ENCODE results near the gene TMEM134. TPM values are rescaled to one million over a fixed set of nuclear protein-coding genes. Genes with fewer than 3 reads are reported as not detected.
"Not testable (repeated sequence)": the region's sequence is repeated elsewhere in the genome, so short reads cannot be mapped to it uniquely, and the experiment has no call there.

TMEM134 gene
- 10 to 100 TPM in 3 of 4 donors, 1 to 10 TPM in 1; 6.9 to 59.5 (median 36.0) TPM for total RNA-seq

GRCh38 chr11:67468759-67469507 lies at the start of gene TMEM134:
TSS of gene TMEM134 (minus strand) at chr11:67469251. CDS start at chr11:67469192, 59 bp downstream.
- TF ChIP-seq, protein P1, sequence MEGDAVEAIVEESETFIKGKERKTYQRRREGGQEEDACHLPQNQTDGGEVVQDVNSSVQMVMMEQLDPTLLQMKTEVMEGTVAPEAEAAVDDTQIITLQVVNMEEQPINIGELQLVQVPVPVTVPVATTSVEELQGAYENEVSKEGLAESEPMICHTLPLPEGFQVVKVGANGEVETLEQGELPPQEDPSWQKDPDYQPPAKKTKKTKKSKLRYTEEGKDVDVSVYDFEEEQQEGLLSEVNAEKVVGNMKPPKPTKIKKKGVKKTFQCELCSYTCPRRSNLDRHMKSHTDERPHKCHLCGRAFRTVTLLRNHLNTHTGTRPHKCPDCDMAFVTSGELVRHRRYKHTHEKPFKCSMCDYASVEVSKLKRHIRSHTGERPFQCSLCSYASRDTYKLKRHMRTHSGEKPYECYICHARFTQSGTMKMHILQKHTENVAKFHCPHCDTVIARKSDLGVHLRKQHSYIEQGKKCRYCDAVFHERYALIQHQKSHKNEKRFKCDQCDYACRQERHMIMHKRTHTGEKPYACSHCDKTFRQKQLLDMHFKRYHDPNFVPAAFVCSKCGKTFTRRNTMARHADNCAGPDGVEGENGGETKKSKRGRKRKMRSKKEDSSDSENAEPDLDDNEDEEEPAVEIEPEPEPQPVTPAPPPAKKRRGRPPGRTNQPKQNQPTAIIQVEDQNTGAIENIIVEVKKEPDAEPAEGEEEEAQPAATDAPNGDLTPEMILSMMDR (IDR thresholded peaks at IDR 0.05), result peak; percentile 37 to 66 (median 54)
- TF ChIP-seq POLR2A (IDR thresholded peaks at IDR 0.05), result peak; percentile 32 to 76
- H3K27me3 ChIP-seq, result no peaks in the 10 kb centered on the region
- peak within 1 kb of the TSS; percentile 77 to 87 for H3K4me3 ChIP-seq
- peaks cover 0 to 6% of the 10 kb centered on the region in 2 donors for H3K4me1 ChIP-seq
- H3K36me3 ChIP-seq, result no peaks in the 10 kb centered on the region
- peak within 1 kb of the TSS; percentile 91 to 92 for H3K27ac ChIP-seq
- no peaks in the 10 kb centered on the region for H3K9me3 ChIP-seq
- peak; percentile 90 for DNase-seq
- intact Hi-C loops (cut with DNase I; ENCODE audit: low total_unique reads), result no loop called here

GRCh38 chr11:67517784-67518552 lies 48.9 kb upstream of the TMEM134 start:
- no peak overlapping the region for H3K4me3 ChIP-seq
- H3K27me3 ChIP-seq, result no peaks in the 10 kb centered on the region
- H3K9me3 ChIP-seq, result no peaks in the 10 kb centered on the region
- intact Hi-C loops (cut with DNase I; ENCODE audit: low total_unique reads), result no loop called here
- no peak overlapping the region for H3K27ac ChIP-seq
- DNase-seq, result no peak
- no peaks in the 10 kb centered on the region for H3K36me3 ChIP-seq
- TF ChIP-seq POLR2A (IDR thresholded peaks at IDR 0.05), result no peak
- TF ChIP-seq, protein P1 (IDR thresholded peaks at IDR 0.05), result no peak
- H3K4me1 ChIP-seq, result no peaks in the 10 kb centered on the region

DNA sequence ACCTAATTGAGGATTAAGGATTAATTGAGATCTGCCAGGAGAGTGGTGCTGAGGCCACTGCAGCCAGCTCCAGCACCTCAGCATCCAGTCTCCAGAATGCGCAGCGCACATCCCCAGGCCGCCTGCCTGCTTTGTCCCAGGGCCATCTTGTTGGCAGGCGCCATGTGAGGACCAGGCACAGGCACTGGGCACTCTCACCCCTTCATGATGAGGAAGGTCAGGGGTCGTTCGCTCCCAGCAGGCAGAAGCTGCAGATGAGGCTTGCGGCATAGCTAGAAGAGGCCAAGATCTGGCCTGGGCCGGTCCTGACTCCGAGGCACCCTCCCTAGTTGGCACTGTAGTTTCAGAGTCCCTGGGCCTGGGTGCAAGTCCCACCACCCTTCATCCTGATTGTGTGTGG lies 47.8 kb upstream of the TMEM134 start:
- TF ChIP-seq, protein P1 (IDR thresholded peaks at IDR 0.05), result no peak
- no peak for TF ChIP-seq POLR2A (IDR thresholded peaks at IDR 0.05)
- no peaks in the 10 kb centered on the region for H3K9me3 ChIP-seq
- no peak overlapping the region for H3K27ac ChIP-seq
- no peaks in the 10 kb centered on the region for H3K36me3 ChIP-seq
- H3K4me1 ChIP-seq, result no peaks in the 10 kb centered on the region
- no peaks in the 10 kb centered on the region for H3K27me3 ChIP-seq
- no peak overlapping the region for H3K4me3 ChIP-seq
- DNase-seq, result no peak
- intact Hi-C loops (cut with DNase I; ENCODE audit: low total_unique reads), result no loop called here

DNA sequence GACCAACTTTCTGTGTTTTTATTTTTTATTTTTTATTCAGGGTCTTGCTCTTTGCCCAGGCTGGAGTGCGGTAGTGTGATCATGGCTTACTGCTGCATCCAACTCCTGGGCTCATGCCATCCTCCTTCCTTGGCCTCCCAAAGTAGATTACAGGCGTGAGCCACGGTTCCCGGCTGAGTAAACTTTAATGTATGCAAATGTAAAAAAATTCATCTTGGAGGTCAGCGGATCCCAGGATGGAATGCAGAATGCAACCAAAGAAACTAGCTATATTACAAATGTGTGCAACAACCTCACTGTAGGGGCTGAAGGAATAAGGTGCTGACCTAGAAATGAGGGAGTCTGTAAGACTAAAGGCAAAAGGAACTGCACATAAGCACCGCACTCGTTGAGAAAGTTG lies 45.1 kb upstream of the TMEM134 start:
- no peaks in the 10 kb centered on the region for H3K36me3 ChIP-seq
- no peaks in the 10 kb centered on the region for H3K27me3 ChIP-seq
- TF ChIP-seq, protein P1 (IDR thresholded peaks at IDR 0.05), result no peak
- TF ChIP-seq POLR2A (IDR thresholded peaks at IDR 0.05), result no peak
- no peaks in the 10 kb centered on the region for H3K9me3 ChIP-seq
- DNase-seq, result no peak
- no peak overlapping the region for H3K27ac ChIP-seq
- intact Hi-C loops (cut with DNase I; ENCODE audit: low total_unique reads), result no loop called here
- no peaks in the 10 kb centered on the region for H3K4me1 ChIP-seq
- H3K4me3 ChIP-seq, result no peak overlapping the region

DNA sequence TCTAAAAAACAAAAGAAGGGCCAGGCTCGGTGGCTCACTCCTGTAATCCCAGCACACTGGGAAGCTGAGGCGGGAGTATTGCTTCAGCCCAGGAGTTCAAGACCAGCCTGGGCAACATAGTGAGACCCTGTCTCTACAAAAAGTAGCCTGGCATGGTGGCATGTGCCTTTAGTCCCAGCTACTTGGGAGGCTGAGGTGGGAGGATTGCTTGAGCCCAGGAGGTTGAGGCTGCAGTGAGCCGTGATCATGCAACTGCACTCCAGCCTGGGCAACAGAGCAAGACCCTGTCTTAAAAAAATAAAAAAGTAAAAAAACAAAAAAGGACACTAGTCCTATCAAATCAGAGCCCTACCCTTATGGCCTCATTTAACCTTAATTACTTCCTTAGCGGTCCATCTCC lies 42.5 kb upstream of the TMEM134 start:
- H3K27me3 ChIP-seq; H3K36me3 ChIP-seq; DNase-seq; H3K4me3 ChIP-seq; intact Hi-C loops (cut with DNase I; ENCODE audit: low total_unique reads); H3K9me3 ChIP-seq; H3K4me1 ChIP-seq; H3K27ac ChIP-seq: not testable (repeated sequence)
